ENCODE measurements around the gene LYZ.
"Not testable (repeated sequence)": the region's sequence is repeated elsewhere in the genome, so short reads cannot be mapped to it uniquely, and the experiment has no call there.

Gene LYZ

GRCh38 chr12:69313209-69313608 is 35.0 kb upstream of the LYZ start:
- Histone ChIP-seq H3K27ac (replicated peaks) (no peak overlapping the region), H3K27me3 (ENCODE audit: insufficient read depth, poor library complexity, severe bottlenecking) (no peaks in the 10 kb centered on the region), H3K4me3 (replicated peaks; ENCODE audit: insufficient read depth, low read length) (no peak overlapping the region)
- TF ChIP-seq SPI1 (IDR thresholded peaks at IDR 0.05; ENCODE audit: borderline replicate concordance, low read depth) (no peak), GABPA (IDR thresholded peaks at IDR 0.05; ENCODE audit: low read depth) (no peak), CTCF (IDR thresholded peaks at IDR 0.05; ENCODE audit: insufficient read depth, low read length) (no peak), POLR2AphosphoS5 (IDR thresholded peaks at IDR 0.05; ENCODE audit: low read depth) (no peak)
- TF ChIP-seq, protein P1, sequence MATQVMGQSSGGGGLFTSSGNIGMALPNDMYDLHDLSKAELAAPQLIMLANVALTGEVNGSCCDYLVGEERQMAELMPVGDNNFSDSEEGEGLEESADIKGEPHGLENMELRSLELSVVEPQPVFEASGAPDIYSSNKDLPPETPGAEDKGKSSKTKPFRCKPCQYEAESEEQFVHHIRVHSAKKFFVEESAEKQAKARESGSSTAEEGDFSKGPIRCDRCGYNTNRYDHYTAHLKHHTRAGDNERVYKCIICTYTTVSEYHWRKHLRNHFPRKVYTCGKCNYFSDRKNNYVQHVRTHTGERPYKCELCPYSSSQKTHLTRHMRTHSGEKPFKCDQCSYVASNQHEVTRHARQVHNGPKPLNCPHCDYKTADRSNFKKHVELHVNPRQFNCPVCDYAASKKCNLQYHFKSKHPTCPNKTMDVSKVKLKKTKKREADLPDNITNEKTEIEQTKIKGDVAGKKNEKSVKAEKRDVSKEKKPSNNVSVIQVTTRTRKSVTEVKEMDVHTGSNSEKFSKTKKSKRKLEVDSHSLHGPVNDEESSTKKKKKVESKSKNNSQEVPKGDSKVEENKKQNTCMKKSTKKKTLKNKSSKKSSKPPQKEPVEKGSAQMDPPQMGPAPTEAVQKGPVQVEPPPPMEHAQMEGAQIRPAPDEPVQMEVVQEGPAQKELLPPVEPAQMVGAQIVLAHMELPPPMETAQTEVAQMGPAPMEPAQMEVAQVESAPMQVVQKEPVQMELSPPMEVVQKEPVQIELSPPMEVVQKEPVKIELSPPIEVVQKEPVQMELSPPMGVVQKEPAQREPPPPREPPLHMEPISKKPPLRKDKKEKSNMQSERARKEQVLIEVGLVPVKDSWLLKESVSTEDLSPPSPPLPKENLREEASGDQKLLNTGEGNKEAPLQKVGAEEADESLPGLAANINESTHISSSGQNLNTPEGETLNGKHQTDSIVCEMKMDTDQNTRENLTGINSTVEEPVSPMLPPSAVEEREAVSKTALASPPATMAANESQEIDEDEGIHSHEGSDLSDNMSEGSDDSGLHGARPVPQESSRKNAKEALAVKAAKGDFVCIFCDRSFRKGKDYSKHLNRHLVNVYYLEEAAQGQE (IDR thresholded peaks at IDR 0.05; ENCODE audit: insufficient replicate concordance, low read depth): no peak
- no peak for DNase-seq (ENCODE audit: low read depth in 1 of 2, low spot score in 1 of 2)

- not testable (repeated sequence) for H3K4me3 ChIP-seq (replicated peaks; ENCODE audit: insufficient read depth, low read length); H3K27ac ChIP-seq (replicated peaks); H3K27me3 ChIP-seq (ENCODE audit: insufficient read depth, poor library complexity, severe bottlenecking); DNase-seq (ENCODE audit: low read depth in 1 of 2, low spot score in 1 of 2)
Observed at GRCh38 chr12:69316784-69317183, 31.4 kb upstream of the LYZ start.

- not testable (repeated sequence) for H3K4me3 ChIP-seq (replicated peaks; ENCODE audit: insufficient read depth, low read length); H3K27ac ChIP-seq (replicated peaks); H3K27me3 ChIP-seq (ENCODE audit: insufficient read depth, poor library complexity, severe bottlenecking); DNase-seq (ENCODE audit: low read depth in 1 of 2, low spot score in 1 of 2)
Observed at GRCh38 chr12:69317233-69317632, 30.9 kb upstream of the LYZ start.

DNA sequence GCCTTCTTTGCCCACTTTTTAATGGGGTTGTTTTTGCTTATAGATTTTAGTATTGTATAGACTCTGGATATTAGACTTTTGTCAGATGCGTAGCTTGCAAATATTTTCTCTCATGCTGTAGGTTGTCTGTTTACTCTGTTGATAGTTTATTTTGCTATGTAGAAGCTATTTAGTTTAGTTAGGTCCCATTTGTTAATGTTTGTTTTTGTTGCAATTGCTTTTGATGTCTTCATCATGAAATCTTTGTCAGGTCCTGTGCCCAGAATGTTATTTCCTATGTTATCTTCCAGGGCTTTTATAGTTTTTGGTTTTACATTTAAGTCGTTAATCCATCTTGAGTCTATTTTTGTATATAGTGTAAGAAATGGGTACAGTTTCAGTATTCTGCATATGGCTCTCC is 30.0 kb upstream of the LYZ start:
- DNase-seq (ENCODE audit: low read depth in 1 of 2, low spot score in 1 of 2): no peak
- Histone ChIP-seq H3K27me3 (ENCODE audit: insufficient read depth, poor library complexity, severe bottlenecking) (no peaks in the 10 kb centered on the region), H3K4me3 (replicated peaks; ENCODE audit: insufficient read depth, low read length) (no peak overlapping the region), H3K27ac (replicated peaks) (no peak overlapping the region)
- TF ChIP-seq, protein P1 (IDR thresholded peaks at IDR 0.05; ENCODE audit: insufficient replicate concordance, low read depth): no peak
- TF ChIP-seq POLR2AphosphoS5 (IDR thresholded peaks at IDR 0.05; ENCODE audit: low read depth): no peak
- TF ChIP-seq GABPA (IDR thresholded peaks at IDR 0.05; ENCODE audit: low read depth): no peak
- no peak for TF ChIP-seq CTCF (IDR thresholded peaks at IDR 0.05; ENCODE audit: insufficient read depth, low read length)
- no peak for TF ChIP-seq SPI1 (IDR thresholded peaks at IDR 0.05; ENCODE audit: borderline replicate concordance, low read depth)

- H3K27me3 ChIP-seq (ENCODE audit: insufficient read depth, poor library complexity, severe bottlenecking): no peaks in the 10 kb centered on the region
- H3K4me3 ChIP-seq (replicated peaks; ENCODE audit: insufficient read depth, low read length): no peak overlapping the region
- H3K27ac ChIP-seq (replicated peaks): peak overlapping the region; percentile 9; the same call in 1 of the 2 replicates
- TF ChIP-seq GABPA (IDR thresholded peaks at IDR 0.05; ENCODE audit: low read depth) (no peak), SPI1 (IDR thresholded peaks at IDR 0.05; ENCODE audit: borderline replicate concordance, low read depth) (peak; percentile 7; the same call in 1 of the 2 replicates)
- no peak for DNase-seq (ENCODE audit: low read depth in 1 of 2, low spot score in 1 of 2)
Observed at GRCh38 chr12:69321351-69321750, 26.8 kb upstream of the LYZ start.
